Measurements from ENCODE around the gene OR14I1.
"Not testable (repeated sequence)": the region's sequence is repeated elsewhere in the genome, so short reads cannot be mapped to it uniquely, and the experiment has no call there.

Gene OR14I1

DNA sequence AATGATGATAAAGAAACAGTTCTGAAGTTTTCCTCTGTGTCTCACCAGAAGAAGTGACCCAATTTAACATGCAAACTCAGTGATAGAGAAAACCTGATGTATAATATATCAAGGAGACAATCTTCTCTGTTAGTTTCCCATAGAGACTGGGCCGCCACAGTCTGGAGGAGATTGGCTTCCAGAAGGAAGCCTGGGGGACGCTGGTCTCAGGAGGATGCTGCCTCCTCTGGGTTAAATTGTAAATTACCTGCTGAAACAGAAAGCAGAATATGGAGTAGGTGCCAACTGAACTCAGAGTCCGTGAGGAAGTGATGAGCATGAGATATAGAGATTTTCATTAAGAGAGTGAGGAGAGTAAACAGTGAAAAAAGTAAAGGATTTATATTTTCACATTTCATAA is 15.8 kb downstream of the OR14I1 start:
- DNase-seq (ENCODE audit: low spot score), result no peak

DNA sequence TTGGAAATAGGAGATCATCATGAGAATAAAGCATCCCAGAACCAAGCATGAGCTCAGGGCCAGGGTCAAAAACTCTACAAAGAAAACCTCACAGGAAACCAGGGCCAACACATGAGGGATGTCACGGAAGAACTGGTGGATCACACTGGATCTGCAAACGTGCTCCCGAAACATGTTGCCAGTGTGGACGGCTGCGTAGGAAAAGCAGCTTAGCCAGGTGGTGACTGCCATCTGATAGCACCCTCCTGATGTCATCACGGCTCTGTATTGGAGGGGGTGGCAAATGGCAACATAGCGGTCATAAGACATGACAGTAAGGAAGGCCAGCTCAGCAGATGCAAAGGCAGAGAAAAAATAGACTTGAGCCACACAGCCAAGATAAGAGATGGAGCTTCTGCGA is 20.9 kb downstream of the OR14I1 start:
- DNase-seq (ENCODE audit: low spot score), result no peak

DNA sequence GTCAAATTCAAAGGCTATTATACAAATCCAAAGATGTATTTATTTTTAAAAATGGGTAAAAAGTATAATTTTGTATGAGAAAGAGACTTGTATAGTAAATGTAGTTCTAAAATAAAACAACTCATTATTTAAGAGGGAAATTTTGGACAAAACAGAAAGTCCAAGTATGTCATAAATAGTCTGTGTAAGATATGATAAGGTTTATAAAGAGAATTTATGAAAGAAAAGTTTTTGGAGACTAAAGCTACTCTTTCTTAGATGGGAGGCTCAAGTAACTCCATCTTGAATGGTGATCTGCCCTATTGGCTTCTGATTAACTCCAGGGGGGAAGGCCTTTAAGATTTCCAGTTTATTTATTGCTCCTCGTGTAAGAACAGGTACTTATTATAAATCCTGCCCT is 32.6 kb downstream of the OR14I1 start:
- DNase-seq (ENCODE audit: low spot score), result no peak

- DNase-seq (ENCODE audit: low spot score), result not testable (repeated sequence)
These were observed 38.9 kb downstream of the OR14I1 start for GRCh38 chr1:248663453-248664328.

- DNase-seq (ENCODE audit: low spot score), result not testable (repeated sequence)
These were observed 45.8 kb downstream of the OR14I1 start for GRCh38 chr1:248656797-248657196.

DNA sequence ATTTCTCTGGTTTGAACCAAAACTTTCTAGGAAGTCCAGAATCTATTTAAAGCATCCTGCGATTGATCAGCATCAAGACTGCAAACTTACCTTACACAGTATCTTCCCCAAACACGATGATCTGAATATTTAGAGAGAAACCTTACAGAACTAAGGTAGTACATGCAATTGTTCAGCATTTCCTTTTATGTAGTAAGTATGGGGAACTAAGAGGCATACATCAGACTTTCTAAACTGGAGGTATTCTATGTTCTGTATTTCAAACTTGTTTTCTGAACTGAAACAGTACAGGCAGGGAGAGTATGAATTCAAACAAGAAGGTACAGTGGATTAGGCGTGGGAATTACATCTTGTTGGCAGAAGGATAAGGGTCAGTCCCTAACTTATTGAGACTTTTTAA is 47.2 kb downstream of the OR14I1 start, which contains the start of gene OR2T27:
TSS of gene OR2T27 (minus strand) at position 175 of the 400 bp plus-strand sequence. CDS start 4,644 bp downstream, outside the sequence.
- not testable (repeated sequence) for DNase-seq (ENCODE audit: low spot score)
